ENCODE data around the gene STK25.

DNA sequence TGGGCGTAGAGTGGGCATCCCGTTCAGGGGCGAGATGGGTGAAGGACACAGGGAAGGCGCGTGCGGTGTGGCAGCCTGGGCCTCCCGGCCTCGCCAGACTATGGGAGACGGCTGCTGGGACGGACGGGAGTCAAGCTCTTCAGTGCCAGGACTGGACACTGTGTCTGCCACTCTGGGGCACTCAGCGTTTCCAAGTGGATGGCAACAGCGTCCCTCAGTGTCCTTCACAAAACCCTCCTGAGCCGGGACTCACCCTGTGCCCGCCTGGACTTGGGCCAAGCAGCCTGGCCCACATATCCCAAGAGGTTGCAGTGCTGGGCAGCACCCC is 33.9 kb upstream of the STK25 start:
- no peak for TF ChIP-seq EZH2 (IDR thresholded peaks at IDR 0.05; ENCODE audit: borderline replicate concordance)
- TF ChIP-seq, protein P1, sequence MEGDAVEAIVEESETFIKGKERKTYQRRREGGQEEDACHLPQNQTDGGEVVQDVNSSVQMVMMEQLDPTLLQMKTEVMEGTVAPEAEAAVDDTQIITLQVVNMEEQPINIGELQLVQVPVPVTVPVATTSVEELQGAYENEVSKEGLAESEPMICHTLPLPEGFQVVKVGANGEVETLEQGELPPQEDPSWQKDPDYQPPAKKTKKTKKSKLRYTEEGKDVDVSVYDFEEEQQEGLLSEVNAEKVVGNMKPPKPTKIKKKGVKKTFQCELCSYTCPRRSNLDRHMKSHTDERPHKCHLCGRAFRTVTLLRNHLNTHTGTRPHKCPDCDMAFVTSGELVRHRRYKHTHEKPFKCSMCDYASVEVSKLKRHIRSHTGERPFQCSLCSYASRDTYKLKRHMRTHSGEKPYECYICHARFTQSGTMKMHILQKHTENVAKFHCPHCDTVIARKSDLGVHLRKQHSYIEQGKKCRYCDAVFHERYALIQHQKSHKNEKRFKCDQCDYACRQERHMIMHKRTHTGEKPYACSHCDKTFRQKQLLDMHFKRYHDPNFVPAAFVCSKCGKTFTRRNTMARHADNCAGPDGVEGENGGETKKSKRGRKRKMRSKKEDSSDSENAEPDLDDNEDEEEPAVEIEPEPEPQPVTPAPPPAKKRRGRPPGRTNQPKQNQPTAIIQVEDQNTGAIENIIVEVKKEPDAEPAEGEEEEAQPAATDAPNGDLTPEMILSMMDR (IDR thresholded peaks at IDR 0.05; ENCODE audit: poor library complexity) = no peak
